Mesendoderm (in vitro differentiated cells): ENCODE measurements around the gene APCDD1.

Experiments
- DNase-seq: peaks from one replicate; pipeline ENCODE4 v3.0.0; 2013
- H2AK5ac ChIP-seq: 2 replicates; pipeline ENCODE4 v1.6.1; 2013; ENCODE audit warnings: low read length, inconsistent platforms
- H2BK120ac ChIP-seq: 2 replicates; pipeline ENCODE4 v1.6.1; 2013; ENCODE audit warnings: low read depth, mild to moderate bottlenecking, low read length, moderate library complexity, mixed read lengths
- H2BK15ac ChIP-seq: replicated peaks from 2 replicates; pipeline ENCODE4 v1.6.1; 2013; ENCODE audit warnings: low read depth, mild to moderate bottlenecking, moderate library complexity
- H2BK5ac ChIP-seq: 2 replicates; pipeline ENCODE4 v1.6.1; 2013; ENCODE audit warnings: low read length, inconsistent platforms
- H3K18ac ChIP-seq: 2 replicates; pipeline ENCODE4 v1.6.1; 2013; ENCODE audit warnings: mild to moderate bottlenecking, low read length, mixed read lengths
- H3K23ac ChIP-seq: one replicate; pipeline ENCODE4 v1.6.1; 2013; ENCODE audit warnings: low read length
- H3K27ac ChIP-seq: 2 replicates; pipeline ENCODE4 v1.5.1; 2013; ENCODE audit warnings: low read depth, mild to moderate bottlenecking, inconsistent platforms, low read length, moderate library complexity
- H3K27me3 ChIP-seq: 2 replicates; pipeline ENCODE4 v1.6.1; 2013; ENCODE audit warnings: low read length, control low read depth, mild to moderate bottlenecking, inconsistent platforms; ENCODE audit not compliant: insufficient read depth, poor library complexity
- H3K36me3 ChIP-seq: 2 replicates; pipeline ENCODE4 v1.6.1; 2013; ENCODE audit warnings: low read length, inconsistent platforms; ENCODE audit not compliant: control insufficient read depth, insufficient read depth
- H3K4ac ChIP-seq: one replicate; pipeline ENCODE4 v1.6.1; 2013; ENCODE audit warnings: low read depth, mild to moderate bottlenecking, low read length, moderate library complexity
- H3K4me1 ChIP-seq: 2 replicates; pipeline ENCODE4 v1.6.1; 2013; ENCODE audit warnings: low read depth, low read length, inconsistent platforms; ENCODE audit not compliant: control insufficient read depth
- H3K4me2 ChIP-seq: 2 replicates; pipeline ENCODE4 v1.6.1; 2013; ENCODE audit warnings: low read length
- H3K4me3 ChIP-seq: 2 replicates; pipeline ENCODE4 v1.5.1; 2013; ENCODE audit warnings: mild to moderate bottlenecking, low read length
- H3K56ac ChIP-seq: one replicate; pipeline ENCODE4 v1.6.1; 2013; ENCODE audit warnings: low read length
- H3K79me1 ChIP-seq: 2 replicates; pipeline ENCODE4 v1.6.1; 2013; ENCODE audit warnings: low read length, inconsistent platforms
- H3K79me2 ChIP-seq: 2 replicates; pipeline ENCODE4 v1.6.1; 2013; ENCODE audit warnings: mild to moderate bottlenecking, low read length; ENCODE audit not compliant: control insufficient read depth, insufficient read depth
- H3K9ac ChIP-seq: 2 replicates; pipeline ENCODE4 v1.6.1; 2013; ENCODE audit warnings: low read length, inconsistent platforms
- H4K5ac ChIP-seq: one replicate; pipeline ENCODE4 v1.6.1; 2013; ENCODE audit warnings: low read length
- H4K8ac ChIP-seq: one replicate; pipeline ENCODE4 v1.6.1; 2013; ENCODE audit warnings: low read depth, mild to moderate bottlenecking, control low read depth, low read length, moderate library complexity
- WGBS: extraction: QIAGEN DNeasy Blood & Tissue Kit; methylation state at CpG from one replicate; pipeline ENCODE4 v1.1.7; 2013; ENCODE audit warnings: low lambda C conversion rate, missing lambda C conversion rate; ENCODE audit not compliant: insufficient coverage; ENCODE audit errors: extremely low coverage; 5-methylcytosine and 5-hydroxymethylcytosine counted together

APCDD1 gene

DNA sequence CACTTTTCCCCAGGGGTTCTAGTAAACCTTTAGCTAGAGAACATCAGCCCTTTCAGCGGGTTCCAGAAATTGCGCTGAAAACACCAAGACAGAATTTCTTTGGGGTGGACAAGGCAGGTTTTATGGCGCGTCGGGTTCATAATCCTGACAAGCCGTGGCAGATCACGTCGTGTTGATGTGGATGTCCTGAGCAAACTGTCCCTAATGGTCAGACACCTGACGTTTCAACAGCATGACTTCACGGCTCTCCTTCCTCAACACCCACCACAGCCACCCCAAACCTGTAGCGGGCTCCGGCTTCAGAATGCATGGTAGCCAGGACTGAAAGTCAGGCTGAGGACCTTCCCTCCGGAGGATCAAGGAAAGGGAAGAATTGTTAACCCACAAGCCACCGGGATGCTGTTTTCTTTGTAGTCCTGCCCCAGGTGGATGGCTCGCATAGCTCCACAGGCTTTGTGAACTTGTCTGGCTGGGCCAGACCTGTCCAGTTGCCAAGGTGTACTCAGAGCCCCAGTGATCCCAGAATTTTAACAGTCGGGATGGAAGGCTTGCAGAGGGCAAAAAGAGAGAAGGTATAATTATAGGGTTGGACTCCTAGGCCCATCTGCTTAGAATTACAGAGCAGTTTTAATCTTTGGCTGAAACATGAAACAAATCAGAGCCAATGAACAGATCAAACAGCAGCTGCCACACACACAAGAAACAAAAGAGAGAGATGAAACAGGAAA, 1.5 kb downstream of the APCDD1 start:
- no peaks in the 10 kb centered on the region for H3K27me3 ChIP-seq
- H3K79me1 ChIP-seq: peaks cover 12% of the 10 kb centered on the region

DNA sequence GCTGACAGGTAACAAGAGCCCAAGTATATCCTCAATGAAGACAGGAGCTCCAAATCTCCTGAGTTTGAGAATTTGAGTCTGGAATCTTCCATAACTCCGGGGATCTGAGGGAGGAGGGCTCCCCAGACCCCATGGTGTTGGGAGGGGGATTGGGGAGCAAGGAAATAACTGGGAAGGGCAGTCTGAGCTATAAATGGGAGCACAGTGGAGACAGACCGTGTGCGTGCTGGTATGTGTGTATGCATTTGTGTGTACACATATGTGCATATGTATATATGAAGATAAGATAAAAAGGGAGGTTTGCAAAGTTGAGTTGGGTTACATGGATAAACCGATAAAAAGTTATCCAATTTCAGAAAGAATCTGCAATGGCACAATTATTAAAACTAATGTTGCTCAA, 2.3 kb downstream of the APCDD1 start:
- H3K56ac ChIP-seq: peak overlapping the region; percentile 66
- H3K27me3 ChIP-seq: no peaks in the 10 kb centered on the region
- H3K4me3 ChIP-seq: no peak overlapping the region
- H2AK5ac ChIP-seq: no peak overlapping the region
- H3K4me2 ChIP-seq: peak overlapping the region; percentile 43
- H3K4me1 ChIP-seq: peaks cover 8% of the 10 kb centered on the region
- no CpG with 5 or more reads among the region's 4 CpGs for WGBS
- H3K23ac ChIP-seq: no peak overlapping the region
- no peak overlapping the region for H2BK15ac ChIP-seq
- H3K27ac ChIP-seq: no peak overlapping the region
- peaks cover 12% of the 10 kb centered on the region for H3K79me1 ChIP-seq
- no peak overlapping the region for H4K5ac ChIP-seq
- H3K79me2 ChIP-seq: peaks cover 41% of the 10 kb centered on the region
- no peaks in the 10 kb centered on the region for H3K36me3 ChIP-seq
- no peak overlapping the region for H3K18ac ChIP-seq
- H3K9ac ChIP-seq: peak overlapping the region; percentile 52
- no peak for DNase-seq
- H2BK120ac ChIP-seq: no peak overlapping the region
- no peak overlapping the region for H4K8ac ChIP-seq
- no peak overlapping the region for H3K4ac ChIP-seq
- H2BK5ac ChIP-seq: no peak overlapping the region

More for the DNA sequence above, 1.5 kb downstream of the APCDD1 start:
- Histone ChIP-seq H3K9ac (peak overlapping the region; percentile 77), H3K4ac (no peak overlapping the region), H3K79me2 (peaks cover 37% of the 10 kb centered on the region), H3K56ac (peak overlapping the region; percentile 86), H3K23ac (no peak overlapping the region), H4K5ac (no peak overlapping the region), H3K18ac (peak overlapping the region; percentile 99), H3K4me3 (peak overlapping the region; percentile 62), H3K4me2 (peak overlapping the region; percentile 57), H2BK15ac (no peak overlapping the region), H3K4me1 (peaks cover 8% of the 10 kb centered on the region), H4K8ac (no peak overlapping the region), H2AK5ac (no peak overlapping the region), H3K36me3 (no peaks in the 10 kb centered on the region), H3K27ac (no peak overlapping the region), H2BK120ac (no peak overlapping the region), H2BK5ac (no peak overlapping the region)
- peak; percentile 46 for DNase-seq
- WGBS: no CpG with 5 or more reads among the region's 16 CpGs

DNA sequence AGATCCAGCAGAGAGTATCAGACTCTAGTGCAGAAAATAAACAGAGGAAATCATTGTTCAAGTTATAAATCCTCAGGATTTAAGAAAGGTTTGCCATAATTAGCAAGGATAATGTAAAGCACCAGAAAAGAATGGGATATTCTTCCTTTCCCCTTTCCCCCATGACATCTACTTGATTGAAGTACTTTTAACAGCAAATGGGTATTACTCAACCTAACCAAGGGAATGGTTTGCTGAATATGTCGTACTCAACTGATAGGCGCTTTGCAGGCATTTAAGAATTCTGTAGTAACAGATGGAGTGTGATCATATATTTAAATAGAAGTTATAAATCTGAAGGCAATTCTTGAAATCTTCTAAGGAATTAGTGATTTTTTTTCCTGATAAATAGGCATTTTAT, 2.7 kb downstream of the APCDD1 start:
- H3K4me3 ChIP-seq: no peak overlapping the region
- H3K4me2 ChIP-seq: no peak overlapping the region
- no peak overlapping the region for H4K5ac ChIP-seq
- no peak overlapping the region for H3K56ac ChIP-seq
- no peak overlapping the region for H4K8ac ChIP-seq
- H3K27ac ChIP-seq: no peak overlapping the region
- no peaks in the 10 kb centered on the region for H3K36me3 ChIP-seq
- peaks cover 8% of the 10 kb centered on the region for H3K4me1 ChIP-seq
- no peak overlapping the region for H3K4ac ChIP-seq
- H2BK15ac ChIP-seq: no peak overlapping the region
- DNase-seq: no peak
- H3K23ac ChIP-seq: no peak overlapping the region
- no peak overlapping the region for H2BK120ac ChIP-seq
- no peak overlapping the region for H2BK5ac ChIP-seq
- H3K79me2 ChIP-seq: peaks cover 41% of the 10 kb centered on the region
- H2AK5ac ChIP-seq: no peak overlapping the region
- no peaks in the 10 kb centered on the region for H3K27me3 ChIP-seq
- no peak overlapping the region for H3K9ac ChIP-seq
- H3K79me1 ChIP-seq: peaks cover 13% of the 10 kb centered on the region
- no peak overlapping the region for H3K18ac ChIP-seq
- no CpG with 5 or more reads among the region's 2 CpGs for WGBS

DNA sequence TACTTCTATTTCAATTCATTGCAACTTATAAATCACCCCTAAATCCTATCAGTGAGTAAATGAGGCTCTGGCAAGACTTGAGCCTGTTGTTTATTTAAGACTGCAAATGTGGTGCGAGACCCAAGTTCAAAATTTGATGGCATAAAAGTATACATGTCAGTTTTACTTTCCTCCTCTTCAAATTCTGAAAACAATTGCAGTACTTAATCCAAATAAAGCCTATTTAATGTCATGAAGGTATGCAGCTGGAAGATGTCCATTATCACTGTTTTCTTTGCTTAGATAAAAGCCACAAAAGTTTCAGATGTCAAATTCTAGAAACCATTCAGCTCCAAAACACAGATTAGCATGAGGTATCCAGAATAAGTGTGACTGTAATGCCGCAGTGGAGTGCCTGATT, 3.3 kb downstream of the APCDD1 start:
- Histone ChIP-seq H3K4me1 (peaks cover 8% of the 10 kb centered on the region), H3K23ac (no peak overlapping the region), H3K9ac (no peak overlapping the region), H3K4me3 (no peak overlapping the region), H3K79me2 (peaks cover 41% of the 10 kb centered on the region), H3K4me2 (no peak overlapping the region), H3K27ac (no peak overlapping the region), H2BK120ac (no peak overlapping the region), H3K18ac (no peak overlapping the region), H3K56ac (no peak overlapping the region), H4K8ac (no peak overlapping the region), H2BK5ac (no peak overlapping the region), H3K27me3 (no peaks in the 10 kb centered on the region), H3K4ac (no peak overlapping the region), H2AK5ac (no peak overlapping the region), H4K5ac (no peak overlapping the region), H3K36me3 (no peaks in the 10 kb centered on the region), H2BK15ac (no peak overlapping the region), H3K79me1 (peaks cover 13% of the 10 kb centered on the region)
- DNase-seq: no peak
- WGBS: no CpG with 5 or more reads among the region's 2 CpGs

DNA sequence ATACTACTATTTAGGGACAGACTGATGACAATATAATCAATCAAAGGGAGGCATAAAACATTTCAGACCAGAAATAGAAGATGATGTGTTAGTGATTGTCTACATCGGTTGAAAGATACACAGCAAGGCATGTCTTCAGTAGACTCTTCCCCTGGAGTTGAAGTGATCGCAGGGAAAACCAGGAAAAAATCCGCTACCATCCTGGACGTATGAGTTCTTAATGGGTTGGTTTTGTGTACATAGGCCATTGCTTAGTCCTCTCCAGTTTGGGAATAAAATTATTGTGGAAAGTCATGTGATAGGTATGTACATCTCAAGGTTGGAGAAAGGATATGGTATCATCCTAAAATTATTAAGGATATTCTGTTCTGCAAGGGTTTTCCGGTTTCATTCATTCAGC, 4.3 kb downstream of the APCDD1 start:
- H2AK5ac ChIP-seq: no peak overlapping the region
- H2BK5ac ChIP-seq: no peak overlapping the region
- no peak overlapping the region for H3K18ac ChIP-seq
- H3K4me2 ChIP-seq: no peak overlapping the region
- no peak overlapping the region for H3K4ac ChIP-seq
- no peak for DNase-seq
- H4K5ac ChIP-seq: no peak overlapping the region
- no CpG with 5 or more reads among the region's 5 CpGs for WGBS
- H3K23ac ChIP-seq: no peak overlapping the region
- H3K36me3 ChIP-seq: no peaks in the 10 kb centered on the region
- H2BK120ac ChIP-seq: no peak overlapping the region
- no peak overlapping the region for H3K56ac ChIP-seq
- H3K79me2 ChIP-seq: peaks cover 49% of the 10 kb centered on the region
- no peaks in the 10 kb centered on the region for H3K27me3 ChIP-seq
- H3K4me1 ChIP-seq: peaks cover 8% of the 10 kb centered on the region
- no peak overlapping the region for H3K27ac ChIP-seq
- no peak overlapping the region for H3K4me3 ChIP-seq
- no peak overlapping the region for H4K8ac ChIP-seq
- peaks cover 17% of the 10 kb centered on the region for H3K79me1 ChIP-seq
- no peak overlapping the region for H3K9ac ChIP-seq
- no peak overlapping the region for H2BK15ac ChIP-seq

DNA sequence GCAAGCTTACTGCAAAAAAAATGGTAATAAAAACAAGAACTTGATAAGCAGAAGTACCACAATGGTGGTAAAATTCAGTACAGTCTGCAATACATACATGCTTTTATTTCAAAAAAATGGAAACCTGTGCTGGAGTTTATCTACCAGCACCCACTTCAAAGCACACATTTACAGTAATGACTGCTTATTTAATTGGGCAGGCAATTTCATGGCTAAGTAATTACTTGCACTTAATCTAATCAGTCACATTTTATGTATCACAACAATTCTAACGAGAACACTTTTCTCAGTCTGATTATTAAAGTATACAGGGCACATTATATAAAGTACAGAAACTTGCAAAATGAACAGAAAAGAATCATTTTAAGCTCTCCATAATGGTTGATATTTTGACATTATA, 5.2 kb downstream of the APCDD1 start:
- H4K8ac ChIP-seq: no peak overlapping the region
- no peak overlapping the region for H4K5ac ChIP-seq
- no peak overlapping the region for H2AK5ac ChIP-seq
- H3K23ac ChIP-seq: no peak overlapping the region
- DNase-seq: no peak
- no peak overlapping the region for H3K4ac ChIP-seq
- H3K4me2 ChIP-seq: no peak overlapping the region
- peaks cover 8% of the 10 kb centered on the region for H3K4me1 ChIP-seq
- H3K27ac ChIP-seq: no peak overlapping the region
- no peak overlapping the region for H3K4me3 ChIP-seq
- H3K56ac ChIP-seq: no peak overlapping the region
- H2BK15ac ChIP-seq: no peak overlapping the region
- no peak overlapping the region for H2BK120ac ChIP-seq
- peaks cover 49% of the 10 kb centered on the region for H3K79me2 ChIP-seq
- no peak overlapping the region for H3K18ac ChIP-seq
- no CpG with 5 or more reads among the region's 1 CpG for WGBS
- H2BK5ac ChIP-seq: no peak overlapping the region
- H3K36me3 ChIP-seq: no peaks in the 10 kb centered on the region
- H3K79me1 ChIP-seq: peaks cover 17% of the 10 kb centered on the region
- H3K27me3 ChIP-seq: no peaks in the 10 kb centered on the region
- H3K9ac ChIP-seq: no peak overlapping the region
